GM19099 (cell line): ENCODE results near the gene RAB3A.

Experiments
- POLR2A ChIP-seq: IDR thresholded peaks from 3 replicates; pipeline ENCODE4 v1.6.1; 2011; ENCODE audit warnings: low read depth; ENCODE audit not compliant: insufficient read length; ENCODE audit errors: extremely low read depth

RAB3A gene

GRCh38 chr19:18211683-18212082 is 7.8 kb upstream of the RAB3A start:
- TF ChIP-seq POLR2A = no peak

- no peak for TF ChIP-seq POLR2A
Measured at GRCh38 chr19:18208098-18208951, 4.5 kb upstream of the RAB3A start.

DNA sequence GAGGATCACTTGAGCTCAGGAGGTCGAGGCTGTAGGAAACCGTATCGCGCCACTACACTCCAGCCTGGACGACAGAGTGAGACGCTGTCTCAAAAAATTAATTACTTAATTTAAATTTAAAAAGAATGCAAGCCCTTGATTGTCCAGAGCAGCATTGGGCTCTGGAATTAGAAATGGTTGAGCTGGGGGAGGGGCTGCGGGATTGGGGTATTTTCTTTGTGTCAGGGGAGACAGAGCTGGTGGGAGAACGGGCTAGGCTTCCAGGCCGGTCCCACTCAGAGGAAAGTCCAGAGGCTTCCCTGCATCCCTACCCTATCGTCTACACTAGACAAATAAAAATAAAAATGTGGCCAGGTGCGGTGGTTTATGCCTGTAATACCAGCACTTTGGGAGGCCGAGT is 2.2 kb upstream of the RAB3A start:
- TF ChIP-seq POLR2A = no peak

DNA sequence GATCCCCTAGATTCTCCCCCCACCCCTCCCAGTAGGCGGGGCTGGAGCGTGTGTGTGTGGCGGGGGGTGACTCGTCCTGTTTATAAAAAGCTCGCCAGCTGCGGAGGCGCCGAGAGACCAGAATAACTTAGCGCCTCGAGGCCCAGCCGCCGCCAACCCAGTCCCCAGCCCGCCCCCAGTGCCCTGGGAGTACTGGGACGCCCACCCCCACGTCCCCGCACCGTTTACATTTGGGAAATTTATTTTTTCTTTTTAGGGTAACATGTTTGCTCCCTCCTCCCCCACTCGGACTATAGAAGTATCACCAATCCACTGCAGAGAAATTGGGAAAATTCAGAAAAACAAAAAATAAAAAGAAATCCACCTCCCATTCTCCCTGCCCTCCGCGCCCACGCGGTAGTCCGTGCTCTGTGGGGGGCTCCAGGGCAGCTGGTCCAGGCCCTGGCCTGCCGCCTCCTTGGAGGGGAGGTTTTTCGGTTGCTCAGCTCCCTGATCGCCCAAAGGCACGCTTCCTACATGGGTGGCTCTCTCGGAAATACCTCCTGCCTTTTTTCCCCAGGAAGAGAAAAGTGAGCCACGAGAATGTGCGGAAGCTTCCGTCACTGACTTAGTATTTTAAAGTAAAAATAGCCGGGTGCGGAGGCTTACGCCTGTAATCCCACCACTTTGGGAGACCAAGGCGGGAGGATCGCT is 1.5 kb upstream of the RAB3A start:
- no peak for TF ChIP-seq POLR2A

DNA sequence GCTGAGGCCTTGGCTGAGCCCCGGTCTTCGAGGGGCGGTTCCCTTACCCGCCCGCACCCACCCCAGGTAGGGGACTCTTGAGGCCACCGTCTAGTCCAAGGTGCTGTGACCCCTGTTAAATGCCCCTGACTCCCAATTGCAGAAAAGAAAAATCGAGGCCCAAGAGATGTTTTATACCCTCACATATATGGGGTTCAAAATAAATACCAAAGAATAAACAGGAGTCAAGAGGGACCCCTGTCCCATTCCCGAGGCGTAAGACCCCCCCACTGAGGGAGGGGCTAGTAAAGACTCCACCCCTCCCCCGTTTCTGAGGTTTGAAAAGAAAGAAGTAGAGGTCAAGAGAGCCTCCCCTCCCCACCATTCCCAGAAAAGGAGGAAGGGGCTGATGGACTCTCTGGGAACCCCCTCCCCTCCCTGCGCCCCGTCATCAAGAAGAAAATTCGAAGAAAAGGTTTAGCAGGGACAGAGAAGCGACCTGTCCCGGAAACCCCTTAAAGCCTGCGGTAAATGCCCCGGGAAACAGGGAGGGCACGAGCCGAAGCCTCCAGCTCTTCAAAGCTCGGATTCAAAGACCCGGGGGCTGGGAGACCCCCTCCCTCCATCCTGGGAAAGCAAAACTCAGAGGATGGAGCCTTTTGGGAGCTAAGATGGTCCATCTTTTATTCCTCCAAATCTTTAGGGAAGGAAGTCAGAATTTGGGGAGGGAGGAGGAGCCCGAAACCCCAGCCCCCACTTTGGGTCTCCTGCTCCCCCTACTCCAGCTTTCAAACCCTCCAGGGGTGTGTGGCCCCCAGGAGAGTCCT is 755 bp upstream of the RAB3A start:
- TF ChIP-seq POLR2A = no peak

DNA sequence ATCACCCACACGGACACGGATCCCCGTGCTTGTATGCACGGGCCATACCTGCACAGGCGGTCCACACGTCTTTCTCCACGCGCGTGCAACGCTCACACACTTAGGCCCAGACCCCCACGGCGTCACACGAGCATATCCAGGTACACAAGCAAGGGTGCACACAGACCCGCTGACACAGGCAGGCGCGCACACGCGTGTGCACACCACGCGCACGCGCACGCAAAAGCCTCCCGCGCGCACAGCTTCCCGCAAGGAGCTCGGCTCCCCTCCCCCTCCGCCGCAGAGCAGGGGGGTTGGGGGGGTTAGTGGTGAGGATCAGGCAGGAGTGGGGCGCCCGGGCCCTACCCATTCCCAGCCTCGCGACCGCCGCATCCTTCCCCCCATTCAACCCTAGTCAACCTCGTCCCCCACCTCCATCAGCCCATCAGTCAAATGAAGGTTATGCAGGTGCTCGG is 407 bp downstream of the RAB3A start:
- no peak for TF ChIP-seq POLR2A

- TF ChIP-seq POLR2A = no peak
Measured at GRCh38 chr19:18202778-18203407, 949 bp downstream of the RAB3A start.

- no peak for TF ChIP-seq POLR2A
Measured at GRCh38 chr19:18202397-18202777, 1.5 kb downstream of the RAB3A start.

DNA sequence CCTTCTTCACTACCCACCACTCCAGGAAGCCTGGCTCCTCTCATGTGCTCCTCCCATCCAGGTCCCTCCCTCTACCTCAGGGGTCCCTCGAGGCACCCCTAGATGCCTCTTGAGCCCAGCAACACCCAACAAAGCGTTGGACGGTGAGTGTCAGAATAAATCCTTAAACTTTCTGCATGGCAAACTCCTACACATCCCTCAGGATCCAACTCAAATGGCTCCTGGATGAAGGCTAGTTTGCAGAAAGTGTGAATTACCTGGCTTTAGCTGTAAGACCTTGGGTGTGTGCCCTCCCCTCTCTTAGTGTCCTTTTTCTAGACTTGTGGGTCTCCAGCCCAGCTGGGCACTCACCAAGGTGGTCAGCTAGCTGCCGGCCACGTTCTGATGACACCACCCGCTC is 5.5 kb downstream of the RAB3A start:
- TF ChIP-seq POLR2A = no peak

- TF ChIP-seq POLR2A = no peak
Measured at GRCh38 chr19:18197941-18198340, 5.9 kb downstream of the RAB3A start.

GRCh38 chr19:18197306-18197705 is 6.5 kb downstream of the RAB3A start:
- no peak for TF ChIP-seq POLR2A

DNA sequence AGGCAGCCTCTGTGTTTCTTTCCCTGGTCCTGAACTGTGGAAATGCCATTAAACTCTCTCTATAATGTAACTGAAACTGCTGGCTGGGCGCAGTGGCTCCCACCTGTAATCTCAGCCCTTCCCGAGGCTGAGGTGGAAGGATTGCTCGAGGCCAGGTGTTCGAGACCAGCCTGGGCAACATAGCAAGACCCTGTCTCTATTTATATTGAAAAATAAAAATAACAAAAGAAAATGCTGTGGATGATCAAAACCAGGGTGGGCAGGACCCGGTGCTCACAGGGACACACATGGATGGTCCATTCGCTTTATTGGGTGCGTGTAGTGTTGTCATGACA is 7.4 kb downstream of the RAB3A start:
- no peak for TF ChIP-seq POLR2A

DNA sequence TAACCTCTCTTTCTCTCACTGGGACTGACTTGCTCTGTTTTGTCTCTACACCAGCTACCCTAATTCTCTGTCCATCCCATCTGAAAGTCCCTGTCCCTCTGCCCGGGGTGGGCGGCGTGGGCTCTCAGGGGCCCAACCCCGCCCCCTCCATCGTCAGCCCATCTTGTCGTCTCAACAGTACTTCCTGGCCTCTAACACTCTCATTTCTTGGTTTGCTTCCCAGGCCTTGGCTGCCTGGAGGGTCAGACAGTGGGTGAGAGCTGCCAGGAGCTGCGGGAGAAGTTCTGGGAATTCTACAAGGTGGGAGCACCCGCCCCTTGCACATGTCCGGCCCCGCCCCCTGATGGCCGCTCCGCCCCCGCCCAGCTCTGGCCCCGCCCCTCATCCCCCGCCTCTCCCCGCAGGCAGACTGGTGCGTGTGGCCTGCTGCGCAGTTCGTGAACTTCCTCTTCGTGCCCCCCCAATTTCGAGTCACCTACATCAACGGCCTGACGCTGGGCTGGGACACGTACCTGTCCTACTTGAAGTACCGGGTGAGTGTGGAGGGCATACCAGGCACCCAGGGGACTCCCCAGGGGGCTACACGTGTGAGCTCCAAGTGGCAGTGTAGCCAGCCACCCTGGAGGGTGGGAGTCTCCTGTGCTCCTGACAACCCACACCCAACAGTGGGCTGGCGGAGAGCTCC is 9.1 kb downstream of the RAB3A start:
- TF ChIP-seq POLR2A = no peak

- TF ChIP-seq POLR2A = no peak
Measured at GRCh38 chr19:18194181-18194530, 9.7 kb downstream of the RAB3A start.
